Ishikawa (cell line): Measurements from ENCODE around the gene ZNF653.

ENCODE experiments used
- CREB1 ChIP-seq: IDR thresholded peaks from 2 replicates; pipeline ENCODE4 v1.6.1; 2012; ENCODE audit warnings: low read depth
- EP300 ChIP-seq: IDR thresholded peaks from 2 replicates; pipeline ENCODE4 v1.6.1; 2012; ENCODE audit warnings: borderline replicate concordance
- RAD21 ChIP-seq: IDR thresholded peaks from 2 replicates; pipeline ENCODE4 v1.6.1; 2012; ENCODE audit warnings: low read depth
- TAF1 ChIP-seq: IDR thresholded peaks from 2 replicates; pipeline ENCODE4 v1.6.1; 2012; ENCODE audit warnings: low read depth, mild to moderate bottlenecking
- TCF12 ChIP-seq: IDR thresholded peaks from 2 replicates; pipeline ENCODE4 v1.6.1; 2012; ENCODE audit warnings: low read depth
- TF ChIP-seq, protein P1 (sequence below): IDR thresholded peaks from 2 replicates; pipeline ENCODE4 v1.6.1; 2012

DNA sequence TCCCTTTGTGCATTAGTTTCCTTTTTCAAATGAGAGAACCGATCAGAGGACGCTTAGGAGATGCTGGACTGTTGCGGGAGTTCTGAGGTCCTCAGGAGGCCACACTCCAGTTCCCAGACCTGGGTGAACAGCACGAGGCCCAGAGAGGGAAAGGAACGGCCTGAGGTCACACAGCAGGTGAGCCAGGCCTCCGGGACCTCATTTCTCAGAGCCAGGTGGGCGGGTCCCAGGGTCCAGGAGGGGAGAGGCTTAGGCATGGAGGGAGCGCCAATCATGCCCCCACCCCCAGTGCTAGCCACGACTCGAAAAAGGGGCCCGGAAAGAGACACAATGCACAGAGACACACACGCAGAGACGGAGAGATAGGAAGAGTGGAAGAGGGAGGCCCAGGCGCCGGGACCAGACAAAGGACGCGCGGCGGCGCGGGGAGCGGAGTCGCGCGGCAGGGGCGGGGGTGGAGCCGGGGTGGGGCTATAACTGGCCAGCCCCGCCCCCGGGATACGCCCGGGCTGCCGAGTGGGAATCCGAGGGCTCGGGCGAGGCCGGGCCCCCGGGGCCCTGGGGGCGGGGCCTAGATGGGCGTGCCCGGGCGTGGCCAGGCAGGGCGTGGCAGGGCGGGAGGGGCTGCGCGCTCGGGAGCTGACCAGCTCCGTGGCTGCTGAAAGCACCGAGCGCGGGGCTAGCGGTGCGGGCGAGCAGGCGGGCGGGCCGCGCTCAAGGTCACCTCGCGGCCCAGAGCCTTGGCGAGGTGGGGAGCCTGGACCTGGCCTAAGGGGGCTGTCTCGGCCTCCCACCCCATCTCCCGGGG is 26.3 kb downstream of the ZNF653 start:
- no peak for TF ChIP-seq TAF1
- TF ChIP-seq EP300: no peak
- no peak for TF ChIP-seq CREB1
- TF ChIP-seq TCF12: peak; percentile 45; the same call in 1 of the 2 replicates
- TF ChIP-seq, protein P1, sequence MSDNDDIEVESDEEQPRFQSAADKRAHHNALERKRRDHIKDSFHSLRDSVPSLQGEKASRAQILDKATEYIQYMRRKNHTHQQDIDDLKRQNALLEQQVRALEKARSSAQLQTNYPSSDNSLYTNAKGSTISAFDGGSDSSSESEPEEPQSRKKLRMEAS: peak; percentile 76; the same call in 1 of the 2 replicates
- no peak for TF ChIP-seq RAD21
